ENCODE measurements around the gene MRFAP1L1. TPM values are rescaled to one million over a fixed set of nuclear protein-coding genes. Genes with fewer than 3 reads are reported as not detected.

MRFAP1L1 gene
- total and polyA plus RNA-seq, 2 experiments from 2014 or later, result 61.6 to 73.8 TPM

- TF ChIP-seq ZNF114 (CRISPR knock-in tag; IDR thresholded peaks at IDR 0.05) (no peak), EZH2 (IDR thresholded peaks at IDR 0.05; ENCODE audit: low read depth, unreplicated experiment) (no peak), ZNF331 (CRISPR knock-in tag; IDR thresholded peaks at IDR 0.05; ENCODE audit: low read depth) (no peak), STAT1 (IDR thresholded peaks at IDR 0.05; ENCODE audit: unreplicated experiment) (no peak)
- H3K9me3 Mint-ChIP-seq, result no peaks in the 10 kb centered on the region; the same call in 2 of the 3 replicates
- H3K27me3 Mint-ChIP-seq (ENCODE audit: insufficient read depth, low read depth, poor library complexity), result no peaks in the 10 kb centered on the region
- no peak overlapping the region for H3K27ac Mint-ChIP-seq
- Histone ChIP-seq H4K20me1 (replicated peaks; ENCODE audit: insufficient read depth) (no peaks in the 10 kb centered on the region), H3K4me1 (ENCODE audit: insufficient read depth) (no peaks in the 10 kb centered on the region), H3K9me2 (ENCODE audit: insufficient read depth) (no peaks in the 10 kb centered on the region), H2AFZ (no peak overlapping the region), H3F3A (replicated peaks; ENCODE audit: low read depth) (no peaks in the 10 kb centered on the region), H3K36me3 (ENCODE audit: insufficient read depth) (no peaks in the 10 kb centered on the region), H3K79me2 (replicated peaks; ENCODE audit: insufficient read depth) (no peaks in the 10 kb centered on the region), H3K27me3 (ENCODE audit: insufficient read depth) (no peaks in the 10 kb centered on the region), H3K27ac (ENCODE audit: low read depth) (no peak overlapping the region), H3K4me3 (no peak overlapping the region), H3K4me2 (no peak overlapping the region)
- no peak for DNase-seq (ENCODE audit: low spot score)
- no peaks in the 10 kb centered on the region for H3K4me1 Mint-ChIP-seq
- ATAC-seq, result no peak
- H3K4me3 Mint-ChIP-seq, result no peak overlapping the region
- no peaks in the 10 kb centered on the region for H3K36me3 Mint-ChIP-seq (ENCODE audit: low read depth)
These were observed 37.8 kb upstream of the MRFAP1L1 start for GRCh38 chr4:6747294-6748051.

GRCh38 chr4:6746721-6747293 lies 37.1 kb upstream of the MRFAP1L1 start:
- Histone ChIP-seq H3K4me3 (no peak overlapping the region), H3K27me3 (ENCODE audit: insufficient read depth) (no peaks in the 10 kb centered on the region), H3F3A (replicated peaks; ENCODE audit: low read depth) (no peaks in the 10 kb centered on the region), H3K9me2 (ENCODE audit: insufficient read depth) (no peaks in the 10 kb centered on the region), H3K4me1 (ENCODE audit: insufficient read depth) (no peaks in the 10 kb centered on the region), H3K36me3 (ENCODE audit: insufficient read depth) (no peaks in the 10 kb centered on the region), H2AFZ (no peak overlapping the region), H3K27ac (ENCODE audit: low read depth) (no peak overlapping the region), H3K79me2 (replicated peaks; ENCODE audit: insufficient read depth) (no peaks in the 10 kb centered on the region), H3K4me2 (no peak overlapping the region), H4K20me1 (replicated peaks; ENCODE audit: insufficient read depth) (no peaks in the 10 kb centered on the region)
- ATAC-seq (no peak), DNase-seq (ENCODE audit: low spot score) (no peak)
- Mint-ChIP-seq H3K4me1 (no peaks in the 10 kb centered on the region), H3K4me3 (no peak overlapping the region), H3K27ac (no peak overlapping the region), H3K9me3 (no peaks in the 10 kb centered on the region; the same call in 2 of the 3 replicates), H3K36me3 (ENCODE audit: low read depth) (no peaks in the 10 kb centered on the region), H3K27me3 (ENCODE audit: insufficient read depth, low read depth, poor library complexity) (no peaks in the 10 kb centered on the region)
- no peak for TF ChIP-seq ZNF331 (CRISPR knock-in tag; IDR thresholded peaks at IDR 0.05; ENCODE audit: low read depth)
- TF ChIP-seq, protein P1, sequence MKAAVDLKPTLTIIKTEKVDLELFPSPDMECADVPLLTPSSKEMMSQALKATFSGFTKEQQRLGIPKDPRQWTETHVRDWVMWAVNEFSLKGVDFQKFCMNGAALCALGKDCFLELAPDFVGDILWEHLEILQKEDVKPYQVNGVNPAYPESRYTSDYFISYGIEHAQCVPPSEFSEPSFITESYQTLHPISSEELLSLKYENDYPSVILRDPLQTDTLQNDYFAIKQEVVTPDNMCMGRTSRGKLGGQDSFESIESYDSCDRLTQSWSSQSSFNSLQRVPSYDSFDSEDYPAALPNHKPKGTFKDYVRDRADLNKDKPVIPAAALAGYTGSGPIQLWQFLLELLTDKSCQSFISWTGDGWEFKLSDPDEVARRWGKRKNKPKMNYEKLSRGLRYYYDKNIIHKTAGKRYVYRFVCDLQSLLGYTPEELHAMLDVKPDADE (IDR thresholded peaks at IDR 0.05), result no peak
- TF ChIP-seq, protein P2, sequence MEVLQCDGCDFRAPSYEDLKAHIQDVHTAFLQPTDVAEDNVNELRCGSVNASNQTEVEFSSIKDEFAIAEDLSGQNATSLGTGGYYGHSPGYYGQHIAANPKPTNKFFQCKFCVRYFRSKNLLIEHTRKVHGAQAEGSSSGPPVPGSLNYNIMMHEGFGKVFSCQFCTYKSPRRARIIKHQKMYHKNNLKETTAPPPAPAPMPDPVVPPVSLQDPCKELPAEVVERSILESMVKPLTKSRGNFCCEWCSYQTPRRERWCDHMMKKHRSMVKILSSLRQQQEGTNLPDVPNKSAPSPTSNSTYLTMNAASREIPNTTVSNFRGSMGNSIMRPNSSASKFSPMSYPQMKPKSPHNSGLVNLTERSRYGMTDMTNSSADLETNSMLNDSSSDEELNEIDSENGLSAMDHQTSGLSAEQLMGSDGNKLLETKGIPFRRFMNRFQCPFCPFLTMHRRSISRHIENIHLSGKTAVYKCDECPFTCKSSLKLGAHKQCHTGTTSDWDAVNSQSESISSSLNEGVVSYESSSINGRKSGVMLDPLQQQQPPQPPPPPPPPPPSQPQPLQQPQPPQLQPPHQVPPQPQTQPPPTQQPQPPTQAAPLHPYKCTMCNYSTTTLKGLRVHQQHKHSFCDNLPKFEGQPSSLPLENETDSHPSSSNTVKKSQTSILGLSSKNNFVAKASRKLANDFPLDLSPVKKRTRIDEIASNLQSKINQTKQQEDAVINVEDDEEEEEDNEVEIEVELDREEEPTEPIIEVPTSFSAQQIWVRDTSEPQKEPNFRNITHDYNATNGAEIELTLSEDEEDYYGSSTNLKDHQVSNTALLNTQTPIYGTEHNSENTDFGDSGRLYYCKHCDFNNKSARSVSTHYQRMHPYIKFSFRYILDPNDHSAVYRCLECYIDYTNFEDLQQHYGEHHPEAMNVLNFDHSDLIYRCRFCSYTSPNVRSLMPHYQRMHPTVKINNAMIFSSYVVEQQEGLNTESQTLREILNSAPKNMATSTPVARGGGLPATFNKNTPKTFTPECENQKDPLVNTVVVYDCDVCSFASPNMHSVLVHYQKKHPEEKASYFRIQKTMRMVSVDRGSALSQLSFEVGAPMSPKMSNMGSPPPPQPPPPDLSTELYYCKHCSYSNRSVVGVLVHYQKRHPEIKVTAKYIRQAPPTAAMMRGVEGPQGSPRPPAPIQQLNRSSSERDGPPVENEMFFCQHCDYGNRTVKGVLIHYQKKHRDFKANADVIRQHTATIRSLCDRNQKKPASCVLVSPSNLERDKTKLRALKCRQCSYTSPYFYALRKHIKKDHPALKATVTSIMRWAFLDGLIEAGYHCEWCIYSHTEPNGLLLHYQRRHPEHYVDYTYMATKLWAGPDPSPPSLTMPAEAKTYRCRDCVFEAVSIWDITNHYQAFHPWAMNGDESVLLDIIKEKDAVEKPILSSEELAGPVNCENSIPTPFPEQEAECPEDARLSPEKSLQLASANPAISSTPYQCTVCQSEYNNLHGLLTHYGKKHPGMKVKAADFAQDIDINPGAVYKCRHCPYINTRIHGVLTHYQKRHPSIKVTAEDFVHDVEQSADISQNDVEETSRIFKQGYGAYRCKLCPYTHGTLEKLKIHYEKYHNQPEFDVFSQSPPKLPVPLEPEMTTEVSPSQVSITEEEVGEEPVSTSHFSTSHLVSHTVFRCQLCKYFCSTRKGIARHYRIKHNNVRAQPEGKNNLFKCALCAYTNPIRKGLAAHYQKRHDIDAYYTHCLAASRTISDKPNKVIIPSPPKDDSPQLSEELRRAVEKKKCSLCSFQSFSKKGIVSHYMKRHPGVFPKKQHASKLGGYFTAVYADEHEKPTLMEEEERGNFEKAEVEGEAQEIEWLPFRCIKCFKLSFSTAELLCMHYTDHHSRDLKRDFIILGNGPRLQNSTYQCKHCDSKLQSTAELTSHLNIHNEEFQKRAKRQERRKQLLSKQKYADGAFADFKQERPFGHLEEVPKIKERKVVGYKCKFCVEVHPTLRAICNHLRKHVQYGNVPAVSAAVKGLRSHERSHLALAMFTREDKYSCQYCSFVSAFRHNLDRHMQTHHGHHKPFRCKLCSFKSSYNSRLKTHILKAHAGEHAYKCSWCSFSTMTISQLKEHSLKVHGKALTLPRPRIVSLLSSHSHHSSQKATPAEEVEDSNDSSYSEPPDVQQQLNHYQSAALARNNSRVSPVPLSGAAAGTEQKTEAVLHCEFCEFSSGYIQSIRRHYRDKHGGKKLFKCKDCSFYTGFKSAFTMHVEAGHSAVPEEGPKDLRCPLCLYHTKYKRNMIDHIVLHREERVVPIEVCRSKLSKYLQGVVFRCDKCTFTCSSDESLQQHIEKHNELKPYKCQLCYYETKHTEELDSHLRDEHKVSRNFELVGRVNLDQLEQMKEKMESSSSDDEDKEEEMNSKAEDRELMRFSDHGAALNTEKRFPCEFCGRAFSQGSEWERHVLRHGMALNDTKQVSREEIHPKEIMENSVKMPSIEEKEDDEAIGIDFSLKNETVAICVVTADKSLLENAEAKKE (CRISPR knock-in tag; IDR thresholded peaks at IDR 0.05), result no peak
- TF ChIP-seq EZH2 (IDR thresholded peaks at IDR 0.05; ENCODE audit: low read depth, unreplicated experiment), result no peak
- no peak for TF ChIP-seq NANOG (IDR thresholded peaks at IDR 0.05; ENCODE audit: borderline replicate concordance)
- TF ChIP-seq REST (IDR thresholded peaks at IDR 0.05; ENCODE audit: unreplicated experiment), result no peak
